ENCODE results near the gene PTGES3L.
"Not testable (repeated sequence)": the region's sequence is repeated elsewhere in the genome, so short reads cannot be mapped to it uniquely, and the experiment has no call there.

PTGES3L gene

GRCh38 chr17:42980274-42980765 lies 440 bp upstream of the PTGES3L start, which contains the start of gene RUNDC1:
TSS of gene RUNDC1 (plus strand) at chr17:42980565. CDS start at chr17:42980577, 12 bp downstream.
- DNase-seq (ENCODE audit: low read depth) = peak; percentile 95

- not testable (repeated sequence) for DNase-seq (ENCODE audit: low read depth)
These were observed 4.2 kb downstream of the PTGES3L start for GRCh38 chr17:42975701-42976100.

GRCh38 chr17:42975265-42975664 lies 4.6 kb downstream of the PTGES3L start:
- DNase-seq (ENCODE audit: low read depth) = no peak

- DNase-seq (ENCODE audit: low read depth) = not testable (repeated sequence)
These were observed 6.6 kb downstream of the PTGES3L start for GRCh38 chr17:42973323-42973722.

GRCh38 chr17:42971589-42971988 lies 8.3 kb downstream of the PTGES3L start:
- no peak for DNase-seq (ENCODE audit: low read depth)

- DNase-seq (ENCODE audit: low read depth) = no peak
These were observed 10.8 kb downstream of the PTGES3L start for GRCh38 chr17:42969001-42969581.

- no peak for DNase-seq (ENCODE audit: low read depth)
These were observed 12.0 kb downstream of the PTGES3L start for GRCh38 chr17:42967925-42968324.

GRCh38 chr17:42964161-42964932 lies 15.5 kb downstream of the PTGES3L start, which contains the start of gene AARSD1:
TSS of gene AARSD1 (minus strand) at chr17:42964454. CDS start at chr17:42964440, 14 bp downstream.
- peak; percentile 96 for DNase-seq (ENCODE audit: low read depth)

GRCh38 chr17:42953669-42954068 lies 26.2 kb downstream of the PTGES3L start:
- DNase-seq (ENCODE audit: low read depth) = no peak

- DNase-seq (ENCODE audit: low read depth) = peak; percentile 74
These were observed 29.7 kb downstream of the PTGES3L start for GRCh38 chr17:42950044-42950783.

- no peak for DNase-seq (ENCODE audit: low read depth)
These were observed 33.1 kb downstream of the PTGES3L start for GRCh38 chr17:42946812-42947211.

- peak; percentile 27 for DNase-seq (ENCODE audit: low read depth)
These were observed 35.7 kb downstream of the PTGES3L start for GRCh38 chr17:42944211-42944610.

- peak; percentile 82 for DNase-seq (ENCODE audit: low read depth)
These were observed 41.9 kb downstream of the PTGES3L start for GRCh38 chr17:42937712-42938596.

GRCh38 chr17:42929497-42929844 lies 50.4 kb downstream of the PTGES3L start:
- no peak for DNase-seq (ENCODE audit: low read depth)

GRCh38 chr17:42928714-42929496 lies 51.0 kb downstream of the PTGES3L start:
- peak; percentile 85 for DNase-seq (ENCODE audit: low read depth)

- DNase-seq (ENCODE audit: low read depth) = no peak
These were observed 55.0 kb downstream of the PTGES3L start for GRCh38 chr17:42924891-42925290.

GRCh38 chr17:42923472-42923871 lies 56.4 kb downstream of the PTGES3L start:
- not testable (repeated sequence) for DNase-seq (ENCODE audit: low read depth)

- no peak for DNase-seq (ENCODE audit: low read depth)
These were observed 57.6 kb downstream of the PTGES3L start for GRCh38 chr17:42922294-42922693.

GRCh38 chr17:42920922-42921321 lies 59.0 kb downstream of the PTGES3L start:
- DNase-seq (ENCODE audit: low read depth) = no peak

GRCh38 chr17:42920106-42920900 lies 59.6 kb downstream of the PTGES3L start:
- DNase-seq (ENCODE audit: low read depth) = no peak

Data from ELR (cell line).